Panc1 (cell line): Measurements from ENCODE around the gene LYRM4.

Experiments used
- SIN3A ChIP-seq: IDR thresholded peaks from 2 replicates; pipeline ENCODE4 v1.6.1; 2012; ENCODE audit warnings: low read depth, mild to moderate bottlenecking, low read length, moderate library complexity, borderline replicate concordance; ENCODE audit not compliant: insufficient read depth
- TF ChIP-seq, protein P1 (sequence below), 2 experiments: IDR thresholded peaks; 2 replicates each; pipeline ENCODE4 v1.6.1; 2011 to 2012; ENCODE audit warnings: low read depth in 2 of 2, control low read depth in 1 of 2, low read length in 1 of 2, mild to moderate bottlenecking in 1 of 2, moderate library complexity in 1 of 2; ENCODE audit not compliant: insufficient read depth in 1 of 2
- TF ChIP-seq, protein P2 (sequence below): fragments of 450-650 bp; IDR thresholded peaks from 2 replicates; pipeline ENCODE4 v1.5.1; 2017; ENCODE audit warnings: mild to moderate bottlenecking

DNA sequence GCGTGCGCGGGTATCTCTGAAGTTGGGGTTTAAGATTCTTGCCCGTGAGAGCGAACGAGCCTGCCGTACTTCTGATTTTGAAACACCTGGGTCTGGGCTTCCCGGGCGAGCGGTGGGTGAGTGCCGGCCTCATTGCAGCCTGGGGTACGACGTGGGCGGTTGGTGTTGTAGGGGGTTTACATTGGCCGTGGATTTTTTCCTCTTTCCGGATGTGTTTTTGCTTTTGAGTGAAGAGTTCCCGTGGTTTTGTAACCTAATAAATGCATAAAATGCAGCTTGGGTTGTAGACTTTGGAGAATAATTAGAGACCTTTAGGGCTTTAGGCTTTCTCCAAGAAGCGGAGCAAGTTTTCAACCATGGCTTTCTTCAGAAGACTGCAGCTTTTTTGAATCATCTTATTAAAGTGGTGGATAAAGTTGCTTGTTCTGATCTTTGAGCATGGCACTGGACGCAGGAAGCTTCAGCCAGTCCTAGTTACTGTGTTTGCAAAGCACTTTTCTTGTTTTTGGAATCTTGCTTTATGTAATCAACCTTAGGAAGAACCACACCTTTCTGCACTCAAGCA, 877 bp upstream of the LYRM4 start:
- TF ChIP-seq, protein P1, sequence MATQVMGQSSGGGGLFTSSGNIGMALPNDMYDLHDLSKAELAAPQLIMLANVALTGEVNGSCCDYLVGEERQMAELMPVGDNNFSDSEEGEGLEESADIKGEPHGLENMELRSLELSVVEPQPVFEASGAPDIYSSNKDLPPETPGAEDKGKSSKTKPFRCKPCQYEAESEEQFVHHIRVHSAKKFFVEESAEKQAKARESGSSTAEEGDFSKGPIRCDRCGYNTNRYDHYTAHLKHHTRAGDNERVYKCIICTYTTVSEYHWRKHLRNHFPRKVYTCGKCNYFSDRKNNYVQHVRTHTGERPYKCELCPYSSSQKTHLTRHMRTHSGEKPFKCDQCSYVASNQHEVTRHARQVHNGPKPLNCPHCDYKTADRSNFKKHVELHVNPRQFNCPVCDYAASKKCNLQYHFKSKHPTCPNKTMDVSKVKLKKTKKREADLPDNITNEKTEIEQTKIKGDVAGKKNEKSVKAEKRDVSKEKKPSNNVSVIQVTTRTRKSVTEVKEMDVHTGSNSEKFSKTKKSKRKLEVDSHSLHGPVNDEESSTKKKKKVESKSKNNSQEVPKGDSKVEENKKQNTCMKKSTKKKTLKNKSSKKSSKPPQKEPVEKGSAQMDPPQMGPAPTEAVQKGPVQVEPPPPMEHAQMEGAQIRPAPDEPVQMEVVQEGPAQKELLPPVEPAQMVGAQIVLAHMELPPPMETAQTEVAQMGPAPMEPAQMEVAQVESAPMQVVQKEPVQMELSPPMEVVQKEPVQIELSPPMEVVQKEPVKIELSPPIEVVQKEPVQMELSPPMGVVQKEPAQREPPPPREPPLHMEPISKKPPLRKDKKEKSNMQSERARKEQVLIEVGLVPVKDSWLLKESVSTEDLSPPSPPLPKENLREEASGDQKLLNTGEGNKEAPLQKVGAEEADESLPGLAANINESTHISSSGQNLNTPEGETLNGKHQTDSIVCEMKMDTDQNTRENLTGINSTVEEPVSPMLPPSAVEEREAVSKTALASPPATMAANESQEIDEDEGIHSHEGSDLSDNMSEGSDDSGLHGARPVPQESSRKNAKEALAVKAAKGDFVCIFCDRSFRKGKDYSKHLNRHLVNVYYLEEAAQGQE (IDR thresholded peaks at IDR 0.05; ENCODE audit: insufficient read depth in 1 of 2, low read depth in 2 of 2, low read length in 1 of 2): no peak
- TF ChIP-seq, protein P2, sequence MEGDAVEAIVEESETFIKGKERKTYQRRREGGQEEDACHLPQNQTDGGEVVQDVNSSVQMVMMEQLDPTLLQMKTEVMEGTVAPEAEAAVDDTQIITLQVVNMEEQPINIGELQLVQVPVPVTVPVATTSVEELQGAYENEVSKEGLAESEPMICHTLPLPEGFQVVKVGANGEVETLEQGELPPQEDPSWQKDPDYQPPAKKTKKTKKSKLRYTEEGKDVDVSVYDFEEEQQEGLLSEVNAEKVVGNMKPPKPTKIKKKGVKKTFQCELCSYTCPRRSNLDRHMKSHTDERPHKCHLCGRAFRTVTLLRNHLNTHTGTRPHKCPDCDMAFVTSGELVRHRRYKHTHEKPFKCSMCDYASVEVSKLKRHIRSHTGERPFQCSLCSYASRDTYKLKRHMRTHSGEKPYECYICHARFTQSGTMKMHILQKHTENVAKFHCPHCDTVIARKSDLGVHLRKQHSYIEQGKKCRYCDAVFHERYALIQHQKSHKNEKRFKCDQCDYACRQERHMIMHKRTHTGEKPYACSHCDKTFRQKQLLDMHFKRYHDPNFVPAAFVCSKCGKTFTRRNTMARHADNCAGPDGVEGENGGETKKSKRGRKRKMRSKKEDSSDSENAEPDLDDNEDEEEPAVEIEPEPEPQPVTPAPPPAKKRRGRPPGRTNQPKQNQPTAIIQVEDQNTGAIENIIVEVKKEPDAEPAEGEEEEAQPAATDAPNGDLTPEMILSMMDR: no peak
- no peak for TF ChIP-seq SIN3A
